Activated naive CD4-positive, alpha-beta T cell treated with anti-CD3 and anti-CD28 coated beads for 36 hours (primary cell): ENCODE results near the gene EP300. TPM values are rescaled to one million over a fixed set of nuclear protein-coding genes. Genes with fewer than 3 reads are reported as not detected.
"Not testable (repeated sequence)": the region's sequence is repeated elsewhere in the genome, so short reads cannot be mapped to it uniquely, and the experiment has no call there.

Source experiments
- CTCF ChIA-PET: fragments of 350-600 bp; sonication (Branson Sonifier 250); formaldehyde crosslinking; loops from one replicate; lab custom pipeline; 2021; ENCODE audit warnings: antibody characterized with exemption; lab: Charles Lee
- DNase-seq: peaks from one replicate; pipeline ENCODE4 v3.0.0-alpha.2; 2020
- H3K27ac Mint-ChIP-seq: one replicate; pipeline ENCODE4 v1.8.0; 2021; ENCODE audit warnings: mild to moderate bottlenecking, mixed read lengths
- H3K27me3 Mint-ChIP-seq: one replicate; pipeline ENCODE4 v1.8.0; 2021; ENCODE audit warnings: low read depth, mixed read lengths
- H3K36me3 Mint-ChIP-seq: one replicate; pipeline ENCODE4 v1.8.0; 2021; ENCODE audit warnings: low read depth, mixed read lengths
- H3K4me1 Mint-ChIP-seq: one replicate; pipeline ENCODE4 v1.8.0; 2021; ENCODE audit warnings: low read depth, mixed read lengths
- H3K4me3 Mint-ChIP-seq: one replicate; pipeline ENCODE4 v1.8.0; 2021; ENCODE audit warnings: mild to moderate bottlenecking, moderate library complexity, mixed read lengths
- H3K9me3 Mint-ChIP-seq: one replicate; pipeline ENCODE4 v1.8.0; 2021; ENCODE audit warnings: mixed read lengths
- intact Hi-C: fragments of 100-400 bp; cut with micrococcal nuclease; formaldehyde crosslinking; loops from one replicate; pipeline ENCODE4 v1.15.1; 2023
- total RNA-seq, 2 experiments: library from RNA; stranded (reverse); gene quantifications; one replicate each; pipeline ENCODE4 v1.2.3, GENCODE V29; 2021

The EP300 gene
- 10 to 100 TPM; 37.2 to 38.4 TPM for total RNA-seq

DNA sequence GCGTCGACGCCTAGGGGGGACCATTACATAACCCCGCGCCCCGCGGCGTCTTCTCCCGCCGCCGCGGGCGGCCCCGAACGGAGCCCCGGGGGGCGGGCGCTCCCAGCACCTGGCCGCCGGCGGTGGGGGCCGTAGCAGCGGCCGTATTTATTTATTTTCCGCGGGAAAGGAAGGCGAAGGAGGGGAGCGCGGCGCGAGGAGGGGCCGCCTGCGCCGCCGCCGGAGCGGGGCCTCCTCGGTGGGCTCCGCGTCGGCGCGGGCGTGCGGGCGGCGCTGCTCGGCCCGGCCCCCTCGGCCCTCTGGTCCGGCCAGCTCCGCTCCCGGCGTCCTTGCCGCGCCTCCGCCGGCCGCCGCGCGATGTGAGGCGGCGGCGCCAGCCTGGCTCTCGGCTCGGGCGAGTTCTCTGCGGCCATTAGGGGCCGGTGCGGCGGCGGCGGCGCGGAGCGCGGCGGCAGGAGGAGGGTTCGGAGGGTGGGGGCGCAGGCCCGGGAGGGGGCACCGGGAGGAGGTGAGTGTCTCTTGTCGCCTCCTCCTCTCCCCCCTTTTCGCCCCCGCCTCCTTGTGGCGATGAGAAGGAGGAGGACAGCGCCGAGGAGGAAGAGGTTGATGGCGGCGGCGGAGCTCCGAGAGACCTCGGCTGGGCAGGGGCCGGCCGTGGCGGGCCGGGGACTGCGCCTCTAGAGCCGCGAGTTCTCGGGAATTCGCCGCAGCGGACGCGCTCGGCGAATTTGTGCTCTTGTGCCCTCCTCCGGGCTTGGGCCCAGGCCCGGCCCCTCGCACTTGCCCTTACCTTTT lies at the start of gene EP300:
TSS of gene EP300 (plus strand) at position 570 of the 795 bp plus-strand sequence. CDS start 413 bp downstream, outside the sequence.
- H3K36me3 Mint-ChIP-seq: peaks cover 10% of the 10 kb centered on the region
- H3K27me3 Mint-ChIP-seq: no peaks in the 10 kb centered on the region
- peak within 1 kb of the TSS; percentile 99 for H3K27ac Mint-ChIP-seq
- CTCF ChIA-PET: interaction anchor here (0.9 to 1.2 kb wide), 2 partner anchors 168 to 169 kb away, joined by 3 to 5 read pairs; no protein-coding TSS in a partner anchor
- DNase-seq: peak; percentile 90
- H3K4me3 Mint-ChIP-seq: peak within 1 kb of the TSS; percentile 93
- no peaks in the 10 kb centered on the region for H3K9me3 Mint-ChIP-seq
- intact Hi-C loops: loop anchor here (5.0 kb wide), 2 partner anchors 210 to 235 kb away; partner anchors contain the start of genes ST13, XPNPEP3 and ZC3H7B
- H3K4me1 Mint-ChIP-seq: peaks cover 33% of the 10 kb centered on the region

- intact Hi-C loops: no loop called here
- no peak for DNase-seq
- Mint-ChIP-seq H3K27me3 (no peaks in the 10 kb centered on the region), H3K4me1 (no peaks in the 10 kb centered on the region), H3K27ac (no peak overlapping the region), H3K9me3 (no peaks in the 10 kb centered on the region), H3K36me3 (no peaks in the 10 kb centered on the region), H3K4me3 (no peak overlapping the region)
- CTCF ChIA-PET: interaction anchor here (0.7 kb wide), 1 partner anchor 66 kb away, joined by 3 read pairs; no protein-coding TSS in a partner anchor
Measured at GRCh38 chr22:41043722-41044121, 48.7 kb upstream of the EP300 start.

DNA sequence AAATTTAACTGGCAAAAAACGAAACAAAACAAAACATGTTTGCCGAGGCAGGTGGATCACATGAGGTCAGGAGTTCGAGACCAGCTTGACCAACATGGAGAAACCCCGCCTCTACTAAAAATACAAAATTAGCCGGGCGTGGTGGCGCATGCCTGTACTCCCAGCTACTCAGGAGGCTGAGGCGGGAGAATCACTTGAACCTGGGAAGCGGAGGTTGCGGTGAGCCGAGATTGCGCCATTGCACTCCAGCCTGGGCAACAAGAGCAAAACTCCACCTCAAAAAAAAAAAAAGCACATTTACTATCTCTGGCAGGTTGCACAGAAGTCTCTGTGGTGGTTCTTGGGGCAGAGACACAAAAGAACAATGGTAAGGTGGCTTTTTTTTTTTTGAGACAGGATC lies 46.8 kb upstream of the EP300 start:
- intact Hi-C loops, H3K4me1 Mint-ChIP-seq, H3K36me3 Mint-ChIP-seq, CTCF ChIA-PET, H3K4me3 Mint-ChIP-seq, H3K27ac Mint-ChIP-seq, H3K27me3 Mint-ChIP-seq, DNase-seq, H3K9me3 Mint-ChIP-seq: not testable (repeated sequence)

- intact Hi-C loops: no loop called here
- H3K4me1 Mint-ChIP-seq: no peaks in the 10 kb centered on the region
- no peak overlapping the region for H3K27ac Mint-ChIP-seq
- H3K4me3 Mint-ChIP-seq: no peak overlapping the region
- H3K36me3 Mint-ChIP-seq: no peaks in the 10 kb centered on the region
- CTCF ChIA-PET: no interaction called here
- H3K9me3 Mint-ChIP-seq: no peaks in the 10 kb centered on the region
- no peak for DNase-seq
- no peaks in the 10 kb centered on the region for H3K27me3 Mint-ChIP-seq
Measured at GRCh38 chr22:41047801-41048211, 44.6 kb upstream of the EP300 start.

- intact Hi-C loops, H3K27me3 Mint-ChIP-seq, H3K4me3 Mint-ChIP-seq, DNase-seq, H3K9me3 Mint-ChIP-seq, H3K4me1 Mint-ChIP-seq, H3K36me3 Mint-ChIP-seq, CTCF ChIA-PET, H3K27ac Mint-ChIP-seq: not testable (repeated sequence)
Measured at GRCh38 chr22:41048345-41048744, 44.0 kb upstream of the EP300 start.

GRCh38 chr22:41048791-41049717 lies 43.3 kb upstream of the EP300 start:
- Mint-ChIP-seq H3K27ac (no peak overlapping the region), H3K4me3 (no peak overlapping the region), H3K4me1 (peaks cover 5% of the 10 kb centered on the region), H3K9me3 (no peaks in the 10 kb centered on the region), H3K36me3 (no peaks in the 10 kb centered on the region), H3K27me3 (no peaks in the 10 kb centered on the region)
- intact Hi-C loops: no loop called here
- DNase-seq: peak; percentile 9
- CTCF ChIA-PET: no interaction called here

- H3K4me3 Mint-ChIP-seq, H3K9me3 Mint-ChIP-seq, H3K4me1 Mint-ChIP-seq, DNase-seq, intact Hi-C loops, H3K27ac Mint-ChIP-seq, H3K36me3 Mint-ChIP-seq, H3K27me3 Mint-ChIP-seq: not testable (repeated sequence)
- CTCF ChIA-PET: interaction anchor here (0.6 kb wide), 1 partner anchor 73 kb away, joined by 3 read pairs; no protein-coding TSS in a partner anchor
Measured at GRCh38 chr22:41049795-41050194, 42.6 kb upstream of the EP300 start.

DNA sequence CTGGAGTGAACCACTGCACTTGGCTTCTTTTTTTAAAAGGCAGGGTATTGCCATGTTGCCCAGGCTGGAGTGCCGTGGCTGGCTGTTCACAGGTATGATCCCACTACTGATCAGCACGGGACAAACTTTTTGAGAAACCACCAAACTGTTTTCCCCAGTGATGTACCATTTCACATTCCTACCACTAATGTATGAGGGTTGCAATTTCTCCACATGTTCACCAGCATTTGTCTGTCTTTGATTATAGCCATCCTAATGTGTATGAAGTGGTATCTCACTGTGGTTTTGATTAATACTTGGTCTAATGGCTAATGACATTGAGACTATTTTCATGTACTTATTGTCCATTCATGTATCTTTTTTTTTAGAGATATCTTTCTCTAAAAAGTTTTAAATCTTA lies 41.5 kb upstream of the EP300 start:
- CTCF ChIA-PET: no interaction called here

DNA sequence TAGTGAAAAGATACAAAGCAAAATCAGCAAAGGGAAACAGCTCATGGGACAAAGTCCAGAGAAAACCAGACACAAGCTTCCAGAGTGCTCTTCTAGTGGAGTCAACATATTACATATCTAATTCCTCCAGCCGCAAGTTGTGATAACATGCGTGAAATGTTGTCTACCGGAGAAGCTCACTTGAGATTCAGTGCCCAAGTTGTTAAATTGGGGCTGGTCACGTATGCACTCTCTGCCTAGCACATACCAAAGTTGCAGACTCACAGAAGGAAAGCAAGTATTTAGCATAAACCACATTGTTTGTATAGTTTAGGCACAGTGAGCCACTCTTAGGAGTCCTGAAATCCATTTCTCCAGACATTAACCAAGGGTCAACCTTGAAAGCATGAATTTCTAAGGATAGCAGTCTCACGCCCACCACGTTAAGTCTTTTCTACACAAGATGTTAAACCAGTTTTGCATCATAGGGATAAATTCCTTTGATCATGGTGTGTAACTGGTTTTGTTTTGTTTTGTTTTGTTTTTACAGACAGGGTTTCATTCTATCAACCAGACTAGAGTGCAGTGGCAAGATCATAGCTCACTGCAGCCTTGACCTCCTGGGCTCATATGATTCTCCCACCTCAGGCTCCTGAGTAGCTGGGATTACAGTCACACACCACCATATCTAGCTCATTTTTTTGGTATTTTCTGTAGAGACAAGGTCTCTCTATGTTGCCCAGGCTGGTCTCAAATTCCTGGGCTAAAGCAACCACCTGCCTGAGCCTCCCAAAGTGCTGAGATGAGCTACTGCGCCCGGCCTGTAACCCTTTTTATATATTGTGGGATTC lies 39.5 kb upstream of the EP300 start:
- Mint-ChIP-seq H3K27ac (no peak overlapping the region), H3K4me1 (peaks cover 5% of the 10 kb centered on the region), H3K36me3 (no peaks in the 10 kb centered on the region), H3K9me3 (no peaks in the 10 kb centered on the region), H3K27me3 (no peaks in the 10 kb centered on the region), H3K4me3 (no peak overlapping the region)
- CTCF ChIA-PET: interaction anchor here (0.5 to 1.6 kb wide), 3 partner anchors 13 to 276 kb away, joined by 3 to 5 read pairs (median 4); no protein-coding TSS in a partner anchor
- intact Hi-C loops: no loop called here
- no peak for DNase-seq

More for the DNA sequence above, 41.5 kb upstream of the EP300 start:
- H3K36me3 Mint-ChIP-seq: no peaks in the 10 kb centered on the region
- DNase-seq: no peak
- no peak overlapping the region for H3K27ac Mint-ChIP-seq
- H3K4me1 Mint-ChIP-seq: peaks cover 5% of the 10 kb centered on the region
- no peak overlapping the region for H3K4me3 Mint-ChIP-seq
- no peaks in the 10 kb centered on the region for H3K27me3 Mint-ChIP-seq
- intact Hi-C loops: no loop called here
- no peaks in the 10 kb centered on the region for H3K9me3 Mint-ChIP-seq

- H3K4me3 Mint-ChIP-seq: no peak overlapping the region
- no peaks in the 10 kb centered on the region for H3K27me3 Mint-ChIP-seq
- H3K27ac Mint-ChIP-seq: no peak overlapping the region
- H3K36me3 Mint-ChIP-seq: no peaks in the 10 kb centered on the region
- CTCF ChIA-PET: no interaction called here
- intact Hi-C loops: no loop called here
- no peak for DNase-seq
- no peaks in the 10 kb centered on the region for H3K9me3 Mint-ChIP-seq
- peaks cover 5% of the 10 kb centered on the region for H3K4me1 Mint-ChIP-seq
Measured at GRCh38 chr22:41057076-41057475, 35.3 kb upstream of the EP300 start.

- Mint-ChIP-seq H3K4me3 (no peak overlapping the region), H3K4me1 (no peaks in the 10 kb centered on the region), H3K36me3 (no peaks in the 10 kb centered on the region), H3K27ac (no peak overlapping the region), H3K27me3 (no peaks in the 10 kb centered on the region), H3K9me3 (no peaks in the 10 kb centered on the region)
- DNase-seq: no peak
- intact Hi-C loops: no loop called here
- CTCF ChIA-PET: interaction anchor here (0.6 kb wide), 1 partner anchor 93 kb away, joined by 4 read pairs; no protein-coding TSS in a partner anchor
Measured at GRCh38 chr22:41062146-41062545, 30.2 kb upstream of the EP300 start.
